ENCODE results near the gene SORT1. TPM values are rescaled to one million over a fixed set of nuclear protein-coding genes. Genes with fewer than 3 reads are reported as not detected.

SORT1 gene
- total and polyA plus RNA-seq, 2 of the 13 experiments (the other 11 are each of a cell fraction or from before 2014, with no cell fraction given), result 32.4 to 93.0 TPM

DNA sequence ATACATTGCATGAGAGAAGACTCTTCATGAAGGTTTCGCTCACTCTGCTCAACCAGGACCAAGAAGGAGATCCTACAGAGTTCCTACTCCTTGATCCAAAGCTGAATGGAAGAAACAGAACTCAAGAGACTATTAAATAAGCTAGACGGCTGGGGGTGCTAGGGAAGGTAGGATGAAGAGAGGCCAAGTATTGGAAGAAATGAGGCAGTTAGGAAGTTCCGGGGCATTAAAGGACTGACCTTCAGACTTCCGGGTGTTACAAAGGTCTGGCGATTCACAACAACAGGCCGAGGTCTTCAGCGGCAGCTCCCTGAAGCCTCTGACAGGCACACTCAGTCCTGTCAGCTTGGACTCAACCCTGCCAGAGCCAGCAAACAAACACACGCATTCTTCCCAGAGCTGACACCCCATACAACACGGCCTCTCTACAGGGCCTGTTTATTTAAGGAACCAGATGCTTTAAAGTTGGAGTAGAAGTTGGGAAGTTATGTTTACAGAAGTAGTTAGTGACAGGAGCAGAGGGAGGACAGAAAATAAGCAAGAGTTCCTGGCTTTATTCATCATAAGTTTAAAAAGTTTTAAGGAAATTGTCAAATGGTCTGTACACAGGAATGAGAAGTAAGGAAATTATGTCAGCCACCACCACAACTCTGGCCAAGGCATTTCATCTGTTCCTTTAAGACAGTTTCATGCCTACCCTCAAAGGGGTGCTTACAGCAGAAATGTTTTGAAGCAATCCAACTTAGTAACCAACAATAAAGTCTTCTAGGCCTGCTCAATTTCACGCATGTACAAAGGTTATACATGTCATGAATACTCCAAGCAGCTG, 4.7 kb downstream of the SORT1 start (continued):
- peak; percentile 17; the same call in 1 of the 2 replicates for TF ChIP-seq CTCF (CRISPR knock-in tag; IDR thresholded peaks at IDR 0.05)
- TF ChIP-seq GABPB1 (CRISPR knock-in tag; IDR thresholded peaks at IDR 0.05), result peak; percentile 82
- peak; percentile 68; the same call in 1 of the 2 replicates for TF ChIP-seq NFKBIZ (CRISPR knock-in tag; IDR thresholded peaks at IDR 0.05)
- 0 out of 2 replicates have a peak, but pooled peaks have one; percentile 22 for TF ChIP-seq GTF3A (CRISPR knock-in tag; conservative IDR thresholded peaks at IDR 0.05)
- peak; percentile 59; the same call in 1 of the 2 replicates for TF ChIP-seq SP5 (CRISPR knock-in tag; IDR thresholded peaks at IDR 0.05; ENCODE audit: borderline replicate concordance, low read depth)
- TF ChIP-seq, protein P1, sequence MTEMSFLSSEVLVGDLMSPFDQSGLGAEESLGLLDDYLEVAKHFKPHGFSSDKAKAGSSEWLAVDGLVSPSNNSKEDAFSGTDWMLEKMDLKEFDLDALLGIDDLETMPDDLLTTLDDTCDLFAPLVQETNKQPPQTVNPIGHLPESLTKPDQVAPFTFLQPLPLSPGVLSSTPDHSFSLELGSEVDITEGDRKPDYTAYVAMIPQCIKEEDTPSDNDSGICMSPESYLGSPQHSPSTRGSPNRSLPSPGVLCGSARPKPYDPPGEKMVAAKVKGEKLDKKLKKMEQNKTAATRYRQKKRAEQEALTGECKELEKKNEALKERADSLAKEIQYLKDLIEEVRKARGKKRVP (CRISPR knock-in tag; IDR thresholded peaks at IDR 0.05), result peak in 1 of 2 experiments; percentile 51; a peak in 1 of 4 replicates
- TF ChIP-seq ZNF605 (CRISPR knock-in tag; IDR thresholded peaks at IDR 0.05), result peak; percentile 89
- TF ChIP-seq ZNF646 (CRISPR knock-in tag; IDR thresholded peaks at IDR 0.05), result peak; percentile 62; the same call in 1 of the 2 replicates
- TF ChIP-seq, protein P2, sequence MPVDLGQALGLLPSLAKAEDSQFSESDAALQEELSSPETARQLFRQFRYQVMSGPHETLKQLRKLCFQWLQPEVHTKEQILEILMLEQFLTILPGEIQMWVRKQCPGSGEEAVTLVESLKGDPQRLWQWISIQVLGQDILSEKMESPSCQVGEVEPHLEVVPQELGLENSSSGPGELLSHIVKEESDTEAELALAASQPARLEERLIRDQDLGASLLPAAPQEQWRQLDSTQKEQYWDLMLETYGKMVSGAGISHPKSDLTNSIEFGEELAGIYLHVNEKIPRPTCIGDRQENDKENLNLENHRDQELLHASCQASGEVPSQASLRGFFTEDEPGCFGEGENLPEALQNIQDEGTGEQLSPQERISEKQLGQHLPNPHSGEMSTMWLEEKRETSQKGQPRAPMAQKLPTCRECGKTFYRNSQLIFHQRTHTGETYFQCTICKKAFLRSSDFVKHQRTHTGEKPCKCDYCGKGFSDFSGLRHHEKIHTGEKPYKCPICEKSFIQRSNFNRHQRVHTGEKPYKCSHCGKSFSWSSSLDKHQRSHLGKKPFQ (CRISPR knock-in tag; IDR thresholded peaks at IDR 0.05; ENCODE audit: insufficient replicate concordance), result no peak
- TF ChIP-seq ZNF776 (CRISPR knock-in tag; IDR thresholded peaks at IDR 0.05), result no peak
- peak; percentile 87 for TF ChIP-seq XRCC5 (optimal IDR thresholded peaks at IDR 0.05; ENCODE audit: low read length)
- TF ChIP-seq ZNF224 (CRISPR knock-in tag; IDR thresholded peaks at IDR 0.05), result no peak
- TF ChIP-seq KMT2B (CRISPR knock-in tag; IDR thresholded peaks at IDR 0.05), result peak; percentile 84
- TF ChIP-seq TARDBP (CRISPR knock-in tag; IDR thresholded peaks at IDR 0.05), result peak; percentile 95
- TF ChIP-seq POLR2G (IDR thresholded peaks at IDR 0.05; ENCODE audit: low read depth, low read length), result peak; percentile 42; the same call in 1 of the 2 replicates
- TF ChIP-seq ZNF607 (CRISPR knock-in tag; IDR thresholded peaks at IDR 0.05; ENCODE audit: borderline replicate concordance), result peak; percentile 38; the same call in 1 of the 2 replicates
- no peak for TF ChIP-seq ZNF33B (CRISPR knock-in tag; IDR thresholded peaks at IDR 0.05)
- peak; percentile 78 for TF ChIP-seq IRF2 (CRISPR knock-in tag; IDR thresholded peaks at IDR 0.05)
